OCI-M2 (cell line): ENCODE results near the gene DLG2.

ENCODE experiments used
- DNase-seq: peaks from one replicate; lab custom pipeline; 2025; ENCODE audit not compliant: unreplicated experiment; lab: John Stamatoyannopoulos, UW

The DLG2 gene

GRCh38 chr11:85569525-85569924, 57.6 kb downstream of the DLG2 start:
- no peak for DNase-seq

DNA sequence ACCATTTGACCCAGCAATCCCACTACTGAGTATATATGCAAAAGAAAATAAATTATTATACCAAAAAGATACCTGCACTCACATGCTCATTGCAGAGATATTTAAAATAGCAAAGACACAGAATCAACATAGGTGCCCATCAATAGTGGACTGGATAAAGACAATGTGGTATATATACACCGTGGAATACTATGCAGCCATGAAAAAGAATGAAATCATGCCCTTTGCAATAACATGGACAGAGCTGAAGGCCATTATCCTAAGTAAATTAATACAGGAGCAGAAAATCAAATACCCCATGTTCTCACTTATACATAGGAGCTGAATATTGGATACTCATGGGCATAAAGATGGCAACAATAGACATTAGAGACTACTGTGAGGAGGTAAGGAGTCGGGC, 68.7 kb downstream of the DLG2 start:
- DNase-seq: no peak

DNA sequence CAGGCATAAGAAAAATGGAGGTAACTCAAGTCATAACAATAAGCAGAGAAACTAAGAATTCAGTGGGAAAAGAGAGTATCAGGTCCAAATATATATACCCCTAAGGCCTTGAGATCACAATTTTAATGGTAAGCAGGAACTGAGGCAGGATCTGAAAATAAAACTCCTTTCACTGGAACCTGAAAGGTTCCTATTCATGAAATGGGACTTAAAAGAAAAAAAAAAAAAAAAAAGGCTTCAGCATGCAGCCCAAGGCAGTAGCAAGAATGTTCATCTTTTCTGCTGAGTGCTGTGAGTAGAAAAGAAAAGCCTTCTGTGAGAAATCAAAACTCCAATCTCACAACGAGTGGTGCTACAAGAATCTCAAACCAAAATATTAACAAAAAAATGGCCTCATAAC, 75.3 kb downstream of the DLG2 start:
- DNase-seq: no peak

DNA sequence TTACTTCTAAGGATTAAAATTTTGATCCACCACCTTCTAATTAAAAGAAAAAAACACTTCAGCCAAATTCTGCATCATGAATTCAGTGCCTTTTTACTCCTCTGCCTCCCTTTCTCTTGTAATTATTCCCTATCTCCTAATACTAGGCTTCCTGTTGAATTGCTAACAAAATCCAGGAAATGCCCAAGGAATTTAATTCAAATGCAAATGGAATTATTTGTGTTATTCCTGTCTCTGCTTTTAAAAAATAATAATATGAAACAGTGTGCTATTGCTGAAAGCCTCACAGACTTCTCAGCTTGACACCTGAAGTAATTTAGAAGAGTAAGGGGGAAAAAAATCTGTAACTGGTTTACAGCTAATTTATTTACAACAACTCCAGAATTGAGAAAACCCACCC, 85.5 kb downstream of the DLG2 start:
- no peak for DNase-seq

DNA sequence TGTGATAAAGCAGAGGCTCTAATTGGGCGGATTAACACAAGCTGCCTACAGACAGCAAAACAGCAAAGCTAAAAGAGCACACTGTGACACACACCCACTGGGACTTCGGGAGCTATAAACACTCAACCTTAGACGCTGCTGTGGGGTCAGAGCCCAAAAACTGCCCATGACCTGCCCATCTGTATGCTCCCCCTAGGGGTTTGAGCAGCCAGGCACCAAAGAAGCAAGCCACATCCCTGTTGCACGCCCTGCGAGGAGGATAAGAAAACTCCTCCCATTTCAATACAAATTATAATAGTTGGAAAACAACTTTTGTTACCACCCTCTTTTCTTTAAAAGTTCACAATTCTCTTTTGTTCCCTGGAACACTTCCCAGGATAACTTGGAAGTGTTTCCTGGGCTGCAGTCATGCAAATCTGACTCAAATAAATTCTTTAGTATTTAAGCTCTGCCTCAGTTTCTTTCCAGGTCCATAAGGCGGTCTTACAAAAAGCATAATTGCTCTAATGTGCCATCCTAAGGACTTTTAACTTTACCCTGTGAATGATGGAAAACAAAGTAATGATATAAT, 86.4 kb downstream of the DLG2 start:
- DNase-seq: no peak

GRCh38 chr11:85540181-85540580, 87.0 kb downstream of the DLG2 start:
- DNase-seq: no peak

DNA sequence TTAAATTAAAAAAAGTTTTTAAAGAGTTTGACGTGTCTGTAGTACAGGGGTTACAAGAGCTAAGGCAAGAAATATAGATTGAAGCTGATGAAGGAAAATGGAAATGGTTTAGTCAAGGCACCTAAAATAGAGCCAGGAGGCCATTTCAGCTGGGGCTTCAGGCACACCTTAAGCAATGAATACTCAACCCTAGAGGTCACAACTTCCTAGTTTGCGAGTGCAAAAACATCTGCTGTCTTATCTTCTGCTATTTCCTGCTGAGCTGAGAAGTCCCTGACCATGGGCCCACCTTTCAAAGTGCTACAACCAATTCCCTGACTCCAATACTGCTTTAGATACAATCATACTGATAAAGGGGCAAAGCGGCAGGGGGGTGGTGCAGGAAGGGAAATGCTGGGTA, 87.4 kb downstream of the DLG2 start:
- DNase-seq: no peak

GRCh38 chr11:85539029-85539689, 88.0 kb downstream of the DLG2 start:
- DNase-seq: no peak

- no peak for DNase-seq
Observed at GRCh38 chr11:85536438-85536837, 90.7 kb downstream of the DLG2 start.

DNA sequence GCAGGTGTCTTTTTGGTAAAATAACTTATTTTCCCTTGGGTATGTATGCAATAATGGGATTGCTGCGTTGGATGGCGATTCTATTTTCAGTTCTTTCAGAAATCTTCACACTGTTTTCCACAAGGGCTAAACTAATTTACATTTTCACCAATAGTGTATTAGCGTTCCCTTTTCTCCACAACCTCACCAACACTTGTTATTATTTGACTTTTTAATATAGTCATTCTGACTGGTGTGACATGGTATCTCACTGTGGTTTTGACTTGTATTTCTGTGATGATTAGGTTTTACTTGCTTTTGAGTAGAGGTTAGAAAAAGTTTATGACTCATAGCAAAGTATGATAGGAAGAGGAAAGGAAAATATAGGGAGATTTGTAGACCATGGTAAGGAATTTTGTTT, 92.3 kb downstream of the DLG2 start:
- DNase-seq: no peak

DNA sequence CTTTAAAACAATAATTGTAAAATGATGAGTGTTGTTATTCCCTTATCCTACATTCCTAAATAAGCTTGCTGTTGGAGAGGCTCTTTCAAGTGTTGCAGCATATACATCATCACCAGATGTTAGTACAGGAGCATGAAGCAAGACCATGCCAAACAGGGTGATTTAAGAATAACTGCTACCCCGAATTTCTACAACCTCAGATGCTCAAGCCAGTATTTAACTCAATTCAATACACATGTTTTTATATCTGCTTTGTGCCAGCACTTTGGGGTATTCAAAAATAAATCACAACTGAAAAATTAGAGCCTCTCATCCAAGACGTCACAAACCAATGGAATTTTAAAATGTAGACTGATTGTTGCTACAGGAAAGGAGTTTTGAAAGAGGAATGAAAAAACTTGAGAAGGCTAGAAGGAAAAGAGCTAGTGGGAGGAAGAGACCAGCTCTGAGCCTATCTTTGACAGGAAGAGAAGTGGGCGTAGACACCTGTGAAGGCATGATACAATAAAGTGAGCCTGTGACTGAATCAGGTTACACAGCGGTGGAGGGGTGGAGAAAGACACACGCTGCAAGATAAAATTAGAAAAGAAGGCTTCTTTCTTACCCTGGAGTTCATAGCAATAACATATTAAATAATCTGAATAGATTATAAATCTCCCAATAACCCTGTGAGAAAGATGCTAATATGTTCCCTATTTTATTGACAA, 95.8 kb downstream of the DLG2 start:
- DNase-seq: no peak

GRCh38 chr11:85530634-85531033, 96.5 kb downstream of the DLG2 start:
- no peak for DNase-seq

DNA sequence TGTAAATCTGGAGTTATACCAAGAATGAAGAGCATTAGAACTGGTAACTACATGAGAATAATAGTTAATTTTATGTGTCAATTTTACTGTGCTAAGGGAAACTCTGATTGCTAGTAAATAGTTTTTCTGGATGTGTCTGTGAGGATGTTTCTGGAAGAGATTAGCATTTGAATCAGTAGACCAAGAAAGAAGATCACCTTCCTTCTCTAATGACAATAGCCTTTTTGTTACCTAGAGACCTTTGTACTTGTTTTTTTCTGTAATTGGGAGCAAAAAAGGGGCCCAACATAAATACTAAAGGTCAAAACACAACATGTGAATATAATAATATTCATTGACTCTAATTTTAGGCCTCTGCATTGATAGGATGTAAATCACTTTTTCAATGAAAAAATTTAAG, 100.6 kb downstream of the DLG2 start:
- DNase-seq: no peak

DNA sequence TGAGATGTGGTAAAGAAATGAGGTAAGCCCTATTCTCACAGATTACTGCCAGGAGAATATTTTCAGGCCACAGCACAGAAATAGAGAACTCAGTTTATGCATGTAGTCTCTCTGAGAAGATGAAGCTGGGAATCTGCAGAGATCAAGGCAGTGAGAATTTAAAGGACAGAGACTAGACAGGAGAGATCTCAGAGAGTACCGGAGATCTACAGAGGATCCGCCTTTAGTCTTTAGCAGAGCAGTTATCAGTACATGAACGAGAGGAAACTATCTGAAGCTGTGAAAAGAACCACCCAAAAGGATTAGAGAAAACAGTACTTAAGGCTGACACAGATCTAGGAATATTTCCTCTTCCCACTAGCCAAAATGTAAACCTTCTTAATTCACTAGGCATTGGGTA, 101.5 kb downstream of the DLG2 start:
- DNase-seq: no peak

- no peak for DNase-seq
Observed at GRCh38 chr11:85517272-85517671, 109.9 kb downstream of the DLG2 start.

- DNase-seq: no peak
Observed at GRCh38 chr11:85495918-85496317, 131.2 kb downstream of the DLG2 start.

DNA sequence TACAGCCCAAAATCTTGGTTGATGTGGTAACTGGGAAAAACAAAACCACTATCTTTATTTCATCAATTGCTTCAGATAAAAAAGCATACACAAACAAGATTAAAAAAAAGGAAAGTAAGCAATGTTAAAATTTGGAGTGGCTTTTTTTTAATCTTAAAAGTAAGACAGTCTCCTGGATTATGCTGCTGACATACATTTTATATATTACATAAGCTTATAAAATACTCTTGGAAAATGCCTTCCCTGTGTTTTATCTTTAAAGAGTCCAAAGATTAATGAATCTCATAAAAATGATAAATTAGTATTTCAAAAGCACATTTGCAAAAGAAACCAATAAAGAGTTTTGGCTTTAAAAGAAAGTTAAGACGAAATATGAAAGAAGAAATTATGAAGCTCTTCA, 132.7 kb downstream of the DLG2 start:
- no peak for DNase-seq

- DNase-seq: no peak
Observed at GRCh38 chr11:85485902-85486301, 141.2 kb downstream of the DLG2 start.

DNA sequence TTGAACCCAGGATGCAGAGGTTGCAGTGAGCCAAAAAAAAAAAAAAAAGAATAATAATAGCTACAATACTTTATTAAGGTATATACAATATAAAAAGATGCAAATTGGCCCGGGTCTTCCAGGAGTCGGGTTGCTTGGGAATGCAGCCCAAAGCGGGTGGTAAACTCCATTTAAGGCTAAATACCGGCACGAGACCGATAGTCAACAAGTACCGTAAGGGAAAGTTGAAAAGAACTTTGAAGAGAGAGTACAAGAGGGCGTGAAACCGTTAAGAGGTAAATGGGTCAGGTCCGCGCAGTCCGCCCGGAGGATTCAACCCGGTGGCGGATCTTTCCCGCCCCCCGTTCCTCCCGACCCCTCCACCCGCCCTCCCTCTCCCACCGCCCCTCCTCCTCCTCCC, 143.3 kb downstream of the DLG2 start:
- no peak for DNase-seq

- DNase-seq: no peak
Observed at GRCh38 chr11:85481862-85482261, 145.3 kb downstream of the DLG2 start.

- no peak for DNase-seq
Observed at GRCh38 chr11:85475660-85476517, 151.3 kb downstream of the DLG2 start.

GRCh38 chr11:85472953-85473352, 154.2 kb downstream of the DLG2 start:
- DNase-seq: no peak
